Measurements from ENCODE around the gene SKAP2.

DNA sequence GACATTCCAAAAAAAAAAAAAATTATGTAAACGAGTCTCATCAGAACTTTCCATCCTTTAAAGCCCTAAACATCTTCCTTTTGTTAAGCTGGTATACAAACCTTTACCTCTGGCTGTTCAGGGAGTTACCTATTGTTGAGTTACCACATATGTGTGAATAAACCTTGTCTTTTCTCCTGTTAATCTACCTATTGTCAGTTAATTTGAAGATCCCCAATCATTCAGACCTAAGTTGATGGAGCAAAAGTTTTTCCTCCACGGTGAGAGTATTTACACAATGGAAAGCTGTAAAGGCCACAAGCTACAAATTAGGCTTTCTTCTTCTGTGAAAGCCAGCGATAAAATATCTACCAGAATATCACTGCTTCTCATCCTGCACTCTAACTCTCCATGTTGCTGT is 80.3 kb downstream of the SKAP2 start:
- TF ChIP-seq, protein P1, sequence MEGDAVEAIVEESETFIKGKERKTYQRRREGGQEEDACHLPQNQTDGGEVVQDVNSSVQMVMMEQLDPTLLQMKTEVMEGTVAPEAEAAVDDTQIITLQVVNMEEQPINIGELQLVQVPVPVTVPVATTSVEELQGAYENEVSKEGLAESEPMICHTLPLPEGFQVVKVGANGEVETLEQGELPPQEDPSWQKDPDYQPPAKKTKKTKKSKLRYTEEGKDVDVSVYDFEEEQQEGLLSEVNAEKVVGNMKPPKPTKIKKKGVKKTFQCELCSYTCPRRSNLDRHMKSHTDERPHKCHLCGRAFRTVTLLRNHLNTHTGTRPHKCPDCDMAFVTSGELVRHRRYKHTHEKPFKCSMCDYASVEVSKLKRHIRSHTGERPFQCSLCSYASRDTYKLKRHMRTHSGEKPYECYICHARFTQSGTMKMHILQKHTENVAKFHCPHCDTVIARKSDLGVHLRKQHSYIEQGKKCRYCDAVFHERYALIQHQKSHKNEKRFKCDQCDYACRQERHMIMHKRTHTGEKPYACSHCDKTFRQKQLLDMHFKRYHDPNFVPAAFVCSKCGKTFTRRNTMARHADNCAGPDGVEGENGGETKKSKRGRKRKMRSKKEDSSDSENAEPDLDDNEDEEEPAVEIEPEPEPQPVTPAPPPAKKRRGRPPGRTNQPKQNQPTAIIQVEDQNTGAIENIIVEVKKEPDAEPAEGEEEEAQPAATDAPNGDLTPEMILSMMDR (conservative IDR thresholded peaks at IDR 0.05; ENCODE audit: low read depth, low read length), result no peak
- no peak for TF ChIP-seq EZH2phosphoT487 (IDR thresholded peaks at IDR 0.05; ENCODE audit: borderline replicate concordance, low read length)
